ENCODE data around the gene PISD. TPM values are rescaled to one million over a fixed set of nuclear protein-coding genes. Genes with fewer than 3 reads are reported as not detected.
A peak's percentile ranks its signal among the peaks of the same experiment; 100 is the strongest.

PISD gene
- total RNA-seq, 1 experiment from 2014 or later = 31.6 TPM

DNA sequence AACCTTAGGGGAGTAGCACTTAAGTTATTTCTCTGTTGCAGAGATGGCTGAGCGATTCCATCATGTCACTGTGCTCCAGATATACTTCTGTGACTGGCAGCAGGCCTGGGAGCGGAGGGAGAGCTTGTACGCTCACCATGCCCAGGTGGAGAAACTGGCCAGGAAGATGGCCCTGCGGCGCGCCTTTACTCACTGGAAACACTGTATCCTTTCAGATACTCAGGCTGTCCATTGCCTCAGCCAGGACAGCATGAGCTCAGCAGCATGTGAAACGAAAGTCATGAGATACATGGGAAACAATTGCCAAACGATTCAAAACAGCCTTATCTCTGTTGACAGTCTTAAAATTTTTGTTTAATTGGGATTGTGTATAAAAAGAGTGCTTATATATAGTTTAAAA is 86.8 kb downstream of the PISD start:
- Histone ChIP-seq H3K27me3 (ENCODE audit: low read length) (no peaks in the 10 kb centered on the region), H3K9ac (ENCODE audit: low read length) (no peak overlapping the region), H3K4me2 (ENCODE audit: low read depth, low read length, poor library complexity, severe bottlenecking) (no peak overlapping the region), H3K27ac (ENCODE audit: low read length) (no peak overlapping the region), H4K20me1 (ENCODE audit: insufficient read depth, low read depth, low read length) (no peaks in the 10 kb centered on the region), H3K4me1 (ENCODE audit: low read length) (no peaks in the 10 kb centered on the region), H3K36me3 (ENCODE audit: insufficient read depth, low read length) (peaks cover 15% of the 10 kb centered on the region; the same call in 1 of the 2 replicates), H3K4me3 (ENCODE audit: low read length) (no peak overlapping the region), H2AFZ (ENCODE audit: low read length) (no peak overlapping the region), H3K9me2 (replicated peaks; ENCODE audit: insufficient read depth, low read length) (no peaks in the 10 kb centered on the region), H3K9me3 (ENCODE audit: low read length) (no peaks in the 10 kb centered on the region), H3K79me2 (ENCODE audit: low read length) (no peaks in the 10 kb centered on the region)
- DNase-seq = no peak

DNA sequence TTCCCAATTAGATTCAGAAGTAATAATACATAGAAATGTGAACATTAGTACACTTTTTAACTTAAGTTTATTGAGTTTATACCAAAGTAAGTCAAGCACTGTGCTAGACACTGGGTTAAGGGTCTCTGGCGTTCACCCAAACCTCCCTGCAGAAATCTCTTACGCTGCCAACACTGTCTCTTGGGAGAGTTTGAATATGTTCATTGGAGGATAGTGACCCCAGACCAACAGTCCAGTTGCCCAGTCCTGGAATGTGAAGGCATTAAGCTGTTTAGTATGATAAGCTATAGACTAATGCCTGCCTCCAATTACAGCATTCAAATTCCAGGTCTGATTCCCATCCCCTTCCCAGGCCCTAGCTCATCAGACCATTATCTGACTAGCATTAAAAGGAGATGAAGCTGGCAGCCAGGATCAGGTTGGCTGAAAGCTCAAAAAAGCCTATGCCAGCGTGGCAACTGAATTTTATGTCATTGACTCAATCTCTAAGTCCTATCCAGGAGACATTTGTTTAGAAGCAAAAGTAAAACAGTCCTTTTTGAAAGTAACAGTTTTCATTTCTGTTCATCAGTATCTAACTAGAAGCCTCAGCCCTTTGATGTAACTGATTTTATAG is 87.9 kb downstream of the PISD start:
- H3K79me2 ChIP-seq (ENCODE audit: low read length) = no peaks in the 10 kb centered on the region; the same call in 1 of the 2 replicates
- no peak overlapping the region for H3K4me3 ChIP-seq (ENCODE audit: low read length)
- H3K27me3 ChIP-seq (ENCODE audit: low read length) = no peaks in the 10 kb centered on the region
- no peak overlapping the region for H3K4me2 ChIP-seq (ENCODE audit: low read depth, low read length, poor library complexity, severe bottlenecking)
- no peak overlapping the region for H2AFZ ChIP-seq (ENCODE audit: low read length)
- peaks cover 19% of the 10 kb centered on the region; the same call in 1 of the 2 replicates for H3K36me3 ChIP-seq (ENCODE audit: insufficient read depth, low read length)
- no peaks in the 10 kb centered on the region for H4K20me1 ChIP-seq (ENCODE audit: insufficient read depth, low read depth, low read length)
- H3K9me2 ChIP-seq (replicated peaks; ENCODE audit: insufficient read depth, low read length) = no peaks in the 10 kb centered on the region
- H3K27ac ChIP-seq (ENCODE audit: low read length) = no peak overlapping the region
- no peaks in the 10 kb centered on the region for H3K9me3 ChIP-seq (ENCODE audit: low read length)
- no peak for DNase-seq
- no peaks in the 10 kb centered on the region for H3K4me1 ChIP-seq (ENCODE audit: low read length)
- H3K9ac ChIP-seq (ENCODE audit: low read length) = no peak overlapping the region

DNA sequence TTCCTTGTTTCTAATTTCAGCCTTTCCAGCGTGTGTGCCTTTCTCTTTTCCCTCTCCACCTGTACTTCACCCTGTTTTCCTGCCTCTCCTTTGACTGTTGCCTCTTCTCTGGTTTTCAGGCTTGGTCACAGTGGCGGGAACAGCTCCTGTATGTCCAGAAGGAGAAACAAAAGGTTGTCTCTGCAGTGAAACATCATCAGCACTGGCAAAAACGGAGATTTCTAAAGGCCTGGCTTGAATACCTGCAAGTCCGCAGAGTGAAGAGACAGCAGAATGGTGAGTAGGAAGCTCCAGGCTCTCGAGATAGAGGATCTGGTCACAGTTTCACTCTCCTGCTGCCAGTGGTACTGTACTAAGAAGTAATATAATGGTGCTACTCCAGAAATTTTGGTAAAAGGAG is 89.1 kb downstream of the PISD start:
- Histone ChIP-seq H3K4me1 (ENCODE audit: low read length) (no peaks in the 10 kb centered on the region), H2AFZ (ENCODE audit: low read length) (no peak overlapping the region), H3K27ac (ENCODE audit: low read length) (no peak overlapping the region), H3K36me3 (ENCODE audit: insufficient read depth, low read length) (peaks cover 22% of the 10 kb centered on the region; the same call in 1 of the 2 replicates), H3K4me2 (ENCODE audit: low read depth, low read length, poor library complexity, severe bottlenecking) (no peak overlapping the region), H4K20me1 (ENCODE audit: insufficient read depth, low read depth, low read length) (no peaks in the 10 kb centered on the region), H3K79me2 (ENCODE audit: low read length) (peaks cover 2% of the 10 kb centered on the region; the same call in 1 of the 2 replicates), H3K9me3 (ENCODE audit: low read length) (no peaks in the 10 kb centered on the region), H3K9ac (ENCODE audit: low read length) (no peak overlapping the region), H3K9me2 (replicated peaks; ENCODE audit: insufficient read depth, low read length) (no peaks in the 10 kb centered on the region), H3K27me3 (ENCODE audit: low read length) (no peaks in the 10 kb centered on the region), H3K4me3 (ENCODE audit: low read length) (no peak overlapping the region)
- DNase-seq = no peak

DNA sequence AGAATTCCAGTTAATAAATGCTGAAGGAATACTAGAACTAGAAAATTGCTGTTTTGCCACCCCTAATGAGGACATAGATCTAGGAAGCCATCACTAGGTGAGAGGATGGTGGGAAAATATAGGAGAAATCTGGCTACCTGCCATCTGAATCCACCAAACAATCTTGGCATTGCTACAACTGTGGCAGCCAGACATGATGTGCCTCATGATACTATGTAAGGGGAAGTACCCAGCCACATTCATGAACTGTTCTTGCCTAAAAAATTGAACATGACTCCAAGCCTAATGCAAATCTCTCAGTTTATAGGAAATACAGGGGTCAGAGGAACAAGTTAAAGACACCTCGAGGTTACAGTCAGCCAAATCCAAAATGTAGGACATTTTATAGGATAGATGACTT is 92.9 kb downstream of the PISD start:
- H3K27ac ChIP-seq (ENCODE audit: low read length) = peak overlapping the region; percentile 15; the same call in 1 of the 2 replicates
- H3K36me3 ChIP-seq (ENCODE audit: insufficient read depth, low read length) = peaks cover 14% of the 10 kb centered on the region; the same call in 1 of the 2 replicates
- no peak overlapping the region for H3K4me3 ChIP-seq (ENCODE audit: low read length)
- H4K20me1 ChIP-seq (ENCODE audit: insufficient read depth, low read depth, low read length) = no peaks in the 10 kb centered on the region
- no peaks in the 10 kb centered on the region for H3K4me1 ChIP-seq (ENCODE audit: low read length)
- H2AFZ ChIP-seq (ENCODE audit: low read length) = no peak overlapping the region
- no peaks in the 10 kb centered on the region for H3K9me3 ChIP-seq (ENCODE audit: low read length)
- DNase-seq = no peak
- peaks cover 2% of the 10 kb centered on the region; the same call in 1 of the 2 replicates for H3K79me2 ChIP-seq (ENCODE audit: low read length)
- H3K4me2 ChIP-seq (ENCODE audit: low read depth, low read length, poor library complexity, severe bottlenecking) = no peak overlapping the region
- no peaks in the 10 kb centered on the region for H3K9me2 ChIP-seq (replicated peaks; ENCODE audit: insufficient read depth, low read length)
- no peak overlapping the region for H3K9ac ChIP-seq (ENCODE audit: low read length)
- no peaks in the 10 kb centered on the region for H3K27me3 ChIP-seq (ENCODE audit: low read length)

Other genes starting within 250 kb of the PISD start
- 25.4 and 36.1 TPM in 2 replicates for gene EIF4ENIF1, start 172.4 kb downstream of the PISD start, total RNA-seq (2014; rRNA removed; shearing (Covaris generic); ENCODE audit: low replicate concordance)
- 43.2 and 59.5 TPM in 2 replicates for gene SFI1, start 165.7 kb downstream of the PISD start, total RNA-seq (2014; rRNA removed; shearing (Covaris generic); ENCODE audit: low replicate concordance)
- 14.0 and 26.0 TPM in 2 replicates for gene PRR14L, start 87.9 kb upstream of the PISD start, total RNA-seq (2014; rRNA removed; shearing (Covaris generic); ENCODE audit: low replicate concordance)
- gene DEPDC5, start 91.8 kb upstream of the PISD start, total RNA-seq (2014; rRNA removed; shearing (Covaris generic); ENCODE audit: low replicate concordance) = 19.3 and 40.2 TPM in 2 replicates

Measured in Karpas-422 (cell line).